VCaP (cell line): ENCODE measurements around the gene FRY.

Experiments used
- H3K27ac ChIP-seq: fragments of 450-650 bp; 2 replicates; pipeline ENCODE4 v1.5.1; 2017
- TF ChIP-seq, protein P1 (sequence below): fragments of 450-650 bp; conservative IDR thresholded peaks from 2 replicates; pipeline ENCODE4 v1.5.1; 2017; ENCODE audit warnings: mild to moderate bottlenecking, moderate library complexity

FRY gene

GRCh38 chr13:32107474-32107873, 75.9 kb downstream of the FRY start:
- TF ChIP-seq, protein P1, sequence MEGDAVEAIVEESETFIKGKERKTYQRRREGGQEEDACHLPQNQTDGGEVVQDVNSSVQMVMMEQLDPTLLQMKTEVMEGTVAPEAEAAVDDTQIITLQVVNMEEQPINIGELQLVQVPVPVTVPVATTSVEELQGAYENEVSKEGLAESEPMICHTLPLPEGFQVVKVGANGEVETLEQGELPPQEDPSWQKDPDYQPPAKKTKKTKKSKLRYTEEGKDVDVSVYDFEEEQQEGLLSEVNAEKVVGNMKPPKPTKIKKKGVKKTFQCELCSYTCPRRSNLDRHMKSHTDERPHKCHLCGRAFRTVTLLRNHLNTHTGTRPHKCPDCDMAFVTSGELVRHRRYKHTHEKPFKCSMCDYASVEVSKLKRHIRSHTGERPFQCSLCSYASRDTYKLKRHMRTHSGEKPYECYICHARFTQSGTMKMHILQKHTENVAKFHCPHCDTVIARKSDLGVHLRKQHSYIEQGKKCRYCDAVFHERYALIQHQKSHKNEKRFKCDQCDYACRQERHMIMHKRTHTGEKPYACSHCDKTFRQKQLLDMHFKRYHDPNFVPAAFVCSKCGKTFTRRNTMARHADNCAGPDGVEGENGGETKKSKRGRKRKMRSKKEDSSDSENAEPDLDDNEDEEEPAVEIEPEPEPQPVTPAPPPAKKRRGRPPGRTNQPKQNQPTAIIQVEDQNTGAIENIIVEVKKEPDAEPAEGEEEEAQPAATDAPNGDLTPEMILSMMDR = no peak
- H3K27ac ChIP-seq = no peak overlapping the region

GRCh38 chr13:32107973-32108372, 76.4 kb downstream of the FRY start:
- TF ChIP-seq, protein P1 = no peak
- H3K27ac ChIP-seq = no peak overlapping the region

- no peak overlapping the region for H3K27ac ChIP-seq
- TF ChIP-seq, protein P1 = no peak
Observed at GRCh38 chr13:32113532-32113931, 82.0 kb downstream of the FRY start.

- TF ChIP-seq, protein P1 = no peak
- H3K27ac ChIP-seq = no peak overlapping the region
Observed at GRCh38 chr13:32114284-32114950, 82.8 kb downstream of the FRY start.

DNA sequence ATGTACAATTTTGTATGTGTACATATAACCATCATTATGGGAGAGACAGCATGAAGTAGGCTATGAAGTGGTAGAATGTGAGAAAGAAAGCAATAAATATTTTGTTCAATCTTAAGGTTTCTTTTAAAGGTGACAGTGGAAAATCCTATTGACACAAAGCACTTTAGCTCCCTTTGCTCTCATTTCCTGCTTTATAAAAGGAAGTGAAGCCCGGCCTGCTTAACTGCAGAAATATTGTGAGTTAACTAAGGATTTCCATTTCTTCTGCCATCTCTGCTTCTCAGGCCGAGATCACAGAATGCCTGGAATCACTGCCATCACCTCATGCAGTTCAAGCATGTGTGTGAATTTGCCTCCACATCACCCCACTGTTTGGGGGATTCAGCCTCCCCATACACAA, 83.5 kb downstream of the FRY start:
- no peak overlapping the region for H3K27ac ChIP-seq
- TF ChIP-seq, protein P1 = no peak

GRCh38 chr13:32116210-32116609, 84.6 kb downstream of the FRY start:
- no peak overlapping the region for H3K27ac ChIP-seq
- TF ChIP-seq, protein P1 = no peak

DNA sequence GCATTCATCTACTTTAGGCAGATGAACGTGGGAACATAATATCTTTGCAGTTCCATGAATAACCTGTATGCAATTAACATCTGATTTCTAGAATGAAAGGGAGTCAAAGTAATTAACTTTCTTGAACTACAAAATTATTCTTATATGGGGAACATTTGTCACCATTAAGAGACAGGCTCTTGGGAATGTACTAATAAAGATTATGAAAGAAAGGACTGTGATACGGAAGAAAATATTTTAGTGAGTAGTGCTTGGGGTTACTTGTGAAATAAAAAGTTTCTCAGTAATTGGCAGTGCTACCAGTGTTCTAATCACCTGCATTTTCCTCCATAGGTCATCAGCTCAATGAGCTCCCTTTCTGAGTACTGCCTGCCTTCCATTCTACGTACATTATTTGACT, 85.4 kb downstream of the FRY start:
- no peak overlapping the region for H3K27ac ChIP-seq

More for the DNA sequence above, 85.4 kb downstream of the FRY start:
- TF ChIP-seq, protein P1 = no peak
